Neural progenitor cell (in vitro differentiated cells): ENCODE data around the gene ADAT1.

ENCODE experiments used
- CTCF ChIP-seq: fragments of 200-600 bp; sonication (generic); IDR thresholded peaks from 2 replicates; pipeline ENCODE4 v1.5.1; 2017; ENCODE audit warnings: antibody characterized with exemption, mild to moderate bottlenecking
- EZH2 ChIP-seq: fragments of 200-600 bp; sonication (generic); IDR thresholded peaks from 2 replicates; pipeline ENCODE4 v1.6.1; 2017; ENCODE audit warnings: antibody characterized with exemption, mild to moderate bottlenecking, moderate library complexity

GRCh38 chr16:75556431-75556950 lies 66.6 kb downstream of the ADAT1 start:
- TF ChIP-seq CTCF (no peak), EZH2 (no peak)
